ENCODE results near the gene RDH14. TPM values are rescaled to one million over a fixed set of nuclear protein-coding genes. Genes with fewer than 3 reads are reported as not detected.

RDH14 gene
- total RNA-seq: 16.9 and 23.9 TPM in 2 replicates

GRCh38 chr2:18560031-18560796, at the start of gene RDH14:
TSS of gene RDH14 (minus strand) at chr2:18560653. CDS start at chr2:18560572, 81 bp downstream.

GRCh38 chr2:18589354-18589753, 28.9 kb upstream of the RDH14 start, which contains the start of gene NT5C1B:
TSS of gene NT5C1B (minus strand) at chr2:18589569. CDS start at chr2:18589468, 101 bp downstream.

Other genes with a start within 250 kb of the RDH14 start
- not detected in 2 replicates for gene NT5C1B, start 28.9 kb upstream of the RDH14 start, total RNA-seq

Measured in epithelial cell of umbilical artery (primary cell).